Measurements from ENCODE around the gene PGBD5. TPM values are rescaled to one million over a fixed set of nuclear protein-coding genes. Genes with fewer than 3 reads are reported as not detected.

Gene PGBD5
- total and polyA plus RNA-seq, 2 experiments from 2014 or later, result 0.82 to 2.4 TPM

- Histone ChIP-seq H3K36me3 (replicated peaks; ENCODE audit: insufficient read depth, low read depth) (no peaks in the 10 kb centered on the region), H3K79me2 (no peaks in the 10 kb centered on the region), H3K4me2 (no peak overlapping the region), H3K27ac (no peak overlapping the region), H3K9me3 (ENCODE audit: low read depth) (no peaks in the 10 kb centered on the region), H3K4me1 (ENCODE audit: insufficient read depth) (no peaks in the 10 kb centered on the region), H4K20me1 (ENCODE audit: insufficient read depth, poor library complexity, severe bottlenecking) (no peaks in the 10 kb centered on the region), H3K27me3 (no peaks in the 10 kb centered on the region), H2AFZ (no peak overlapping the region), H3K9me2 (replicated peaks; ENCODE audit: insufficient read depth) (no peaks in the 10 kb centered on the region), H3K4me3 (no peak overlapping the region)
- 94% methylated on average over 13 of the region's 13 CpGs for WGBS (ENCODE audit: low lambda C conversion rate, missing lambda C conversion rate)
- no peak for DNase-seq (ENCODE audit: low spot score)
- TF ChIP-seq EZH2 (IDR thresholded peaks at IDR 0.05; ENCODE audit: borderline replicate concordance), result no peak
Observed at GRCh38 chr1:230350208-230350921, 75.8 kb downstream of the PGBD5 start.

GRCh38 chr1:230349020-230349393 lies 77.1 kb downstream of the PGBD5 start:
- no peak overlapping the region for H2AFZ ChIP-seq
- H4K20me1 ChIP-seq (ENCODE audit: insufficient read depth, poor library complexity, severe bottlenecking), result no peaks in the 10 kb centered on the region
- H3K4me2 ChIP-seq, result no peak overlapping the region
- no peaks in the 10 kb centered on the region for H3K9me2 ChIP-seq (replicated peaks; ENCODE audit: insufficient read depth)
- no peak for TF ChIP-seq EZH2 (IDR thresholded peaks at IDR 0.05; ENCODE audit: borderline replicate concordance)
- TF ChIP-seq EZH2phosphoT487 (IDR thresholded peaks at IDR 0.05; ENCODE audit: low read depth, severe bottlenecking, unreplicated experiment), result no peak
- no peak for TF ChIP-seq CTCF (IDR thresholded peaks at IDR 0.05; ENCODE audit: poor library complexity)
- no peaks in the 10 kb centered on the region for H3K9me3 ChIP-seq (ENCODE audit: low read depth)
- 85% methylated on average over 5 of the region's 5 CpGs for WGBS (ENCODE audit: low lambda C conversion rate, missing lambda C conversion rate)
- H3K27ac ChIP-seq, result no peak overlapping the region
- no peaks in the 10 kb centered on the region for H3K79me2 ChIP-seq
- no peaks in the 10 kb centered on the region for H3K36me3 ChIP-seq (replicated peaks; ENCODE audit: insufficient read depth, low read depth)
- DNase-seq (ENCODE audit: low spot score), result no peak
- no peak overlapping the region for H3K4me3 ChIP-seq
- H3K4me1 ChIP-seq (ENCODE audit: insufficient read depth), result no peaks in the 10 kb centered on the region
- H3K27me3 ChIP-seq, result no peaks in the 10 kb centered on the region

- H3K27ac ChIP-seq, result no peak overlapping the region
- WGBS (ENCODE audit: low lambda C conversion rate, missing lambda C conversion rate), result 74% methylated on average over 9 of the region's 9 CpGs
Observed at GRCh38 chr1:230348386-230349019, 77.6 kb downstream of the PGBD5 start.

More at GRCh38 chr1:230348386-230349019, 77.6 kb downstream of the PGBD5 start:
- Histone ChIP-seq H3K36me3 (replicated peaks; ENCODE audit: insufficient read depth, low read depth) (no peaks in the 10 kb centered on the region), H3K4me2 (no peak overlapping the region), H2AFZ (no peak overlapping the region), H3K4me1 (ENCODE audit: insufficient read depth) (no peaks in the 10 kb centered on the region), H4K20me1 (ENCODE audit: insufficient read depth, poor library complexity, severe bottlenecking) (no peaks in the 10 kb centered on the region), H3K79me2 (no peaks in the 10 kb centered on the region), H3K27me3 (no peaks in the 10 kb centered on the region), H3K4me3 (no peak overlapping the region), H3K9me3 (ENCODE audit: low read depth) (no peaks in the 10 kb centered on the region), H3K9me2 (replicated peaks; ENCODE audit: insufficient read depth) (no peaks in the 10 kb centered on the region)
- no peak for TF ChIP-seq EZH2phosphoT487 (IDR thresholded peaks at IDR 0.05; ENCODE audit: low read depth, severe bottlenecking, unreplicated experiment)
- TF ChIP-seq EZH2 (IDR thresholded peaks at IDR 0.05; ENCODE audit: borderline replicate concordance), result no peak
- no peak for TF ChIP-seq CTCF (IDR thresholded peaks at IDR 0.05; ENCODE audit: poor library complexity)
- DNase-seq (ENCODE audit: low spot score), result no peak
